ENCODE results near the gene EPG5.
"Not testable (repeated sequence)": the region's sequence is repeated elsewhere in the genome, so short reads cannot be mapped to it uniquely, and the experiment has no call there.

Gene EPG5

DNA sequence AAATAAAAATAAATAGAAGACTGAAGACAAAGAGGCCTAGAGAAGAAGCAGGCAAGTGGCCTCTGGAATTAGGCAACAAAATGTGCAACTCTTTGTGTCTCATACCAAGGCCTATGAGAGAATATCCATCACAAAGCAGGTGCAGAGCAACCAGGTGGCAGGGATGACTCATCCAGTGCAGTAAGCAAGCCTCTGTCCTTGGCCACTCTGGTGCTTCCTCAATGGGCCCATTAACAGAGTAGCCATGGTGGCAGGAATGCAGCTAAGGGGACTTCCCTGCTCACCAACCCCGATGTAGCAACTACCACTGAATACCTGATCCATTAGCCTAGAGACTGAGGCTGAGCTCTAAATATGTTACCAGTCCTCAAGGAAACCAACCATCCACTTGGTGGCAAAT lies 11.0 kb upstream of the EPG5 start:
- no peak for DNase-seq

DNA sequence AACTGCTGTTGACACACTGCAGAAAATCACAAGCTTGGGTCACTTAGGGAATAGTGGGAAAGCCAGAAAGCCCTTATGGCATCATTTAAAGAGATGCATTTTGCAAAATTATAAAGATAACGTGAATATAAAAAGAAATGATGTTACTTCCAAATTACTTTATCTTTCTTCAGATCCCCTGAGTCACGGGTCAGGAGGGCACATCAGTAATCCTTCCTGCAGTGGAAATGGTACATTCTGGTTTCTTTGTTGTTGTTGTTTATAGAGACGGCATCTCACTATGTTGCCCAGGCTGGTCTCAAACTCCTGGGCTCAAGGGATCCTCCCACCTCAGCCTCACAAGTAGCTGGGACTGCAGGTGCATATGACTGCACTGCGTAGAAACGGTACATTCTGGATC lies 9.8 kb upstream of the EPG5 start:
- no peak for DNase-seq

DNA sequence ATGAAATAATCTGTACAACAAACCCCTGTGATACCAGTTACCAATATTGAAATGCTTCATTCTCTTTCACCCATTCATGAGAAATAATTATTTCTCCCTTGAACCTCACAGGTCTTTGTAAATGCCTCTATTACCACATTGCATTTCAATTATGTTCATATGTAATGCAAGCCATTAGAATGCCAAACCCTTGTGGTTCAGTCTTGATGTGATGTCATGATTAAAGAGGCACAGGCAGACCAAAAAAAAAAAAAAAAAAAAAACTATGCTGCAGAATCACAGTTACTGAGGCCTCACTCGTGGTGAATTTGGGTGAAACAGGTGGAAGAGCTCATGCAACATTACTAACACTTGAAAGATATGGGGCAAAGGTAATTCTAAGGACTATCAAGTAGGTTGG lies 9.4 kb upstream of the EPG5 start:
- DNase-seq = no peak

DNA sequence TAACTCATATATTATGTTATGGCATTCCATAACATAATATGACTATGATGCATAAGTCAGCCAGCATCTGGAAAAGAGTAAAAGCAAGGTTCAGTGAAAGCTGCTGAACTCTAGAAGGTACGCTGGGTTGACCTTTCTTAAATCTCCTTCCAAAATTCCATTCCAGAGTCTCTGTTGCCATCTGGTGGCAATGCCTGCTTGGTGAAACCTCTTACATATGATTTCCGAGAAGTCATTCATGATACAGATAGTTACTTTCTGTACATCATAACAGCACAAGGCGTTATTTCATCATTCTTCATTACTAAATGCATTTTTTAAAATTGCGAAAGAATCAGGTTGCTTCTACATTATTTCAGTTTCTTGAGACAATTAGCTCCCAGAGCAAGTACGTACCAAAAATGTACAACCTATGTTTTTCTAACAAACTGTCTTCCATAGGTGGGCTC lies 7.0 kb upstream of the EPG5 start:
- peak; percentile 80 for DNase-seq

DNA sequence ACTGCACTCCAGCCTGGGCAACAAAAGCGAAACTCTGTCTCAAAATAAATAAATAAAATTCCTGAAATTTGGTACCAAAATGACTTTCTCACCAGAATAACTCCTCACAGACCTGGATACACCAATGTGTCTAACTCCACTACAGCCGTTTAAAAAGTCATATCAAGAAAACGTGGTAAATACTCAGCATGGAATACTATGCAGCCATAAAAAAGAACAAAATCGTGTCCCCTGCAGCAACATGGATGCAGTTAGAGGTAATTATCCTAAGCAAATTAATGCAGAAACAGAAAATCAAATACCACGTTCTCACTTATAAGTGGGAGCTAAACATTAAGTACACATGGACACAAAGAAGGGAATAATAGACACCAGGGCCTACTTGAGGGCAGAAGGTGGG lies 2.2 kb downstream of the EPG5 start:
- DNase-seq = not testable (repeated sequence)

DNA sequence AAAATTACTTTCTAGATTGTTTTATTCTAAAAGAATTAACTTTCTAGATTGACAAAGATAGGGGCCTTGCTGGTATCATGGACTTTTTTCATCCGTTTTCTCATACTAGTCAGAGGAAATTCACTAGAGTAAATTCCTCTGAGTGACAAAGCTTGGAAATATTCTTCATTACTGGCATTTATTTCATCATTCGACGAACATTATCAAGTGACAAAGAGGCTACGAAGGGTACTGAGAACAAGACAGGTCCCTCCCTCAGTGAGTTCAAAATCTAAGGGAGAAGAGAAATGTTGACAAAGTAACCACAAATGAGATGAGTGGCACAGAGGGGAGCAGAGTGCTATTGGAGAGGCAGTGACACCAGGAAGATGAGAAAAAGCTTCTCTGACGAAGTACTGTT lies 4.3 kb downstream of the EPG5 start:
- DNase-seq = peak; percentile 46

DNA sequence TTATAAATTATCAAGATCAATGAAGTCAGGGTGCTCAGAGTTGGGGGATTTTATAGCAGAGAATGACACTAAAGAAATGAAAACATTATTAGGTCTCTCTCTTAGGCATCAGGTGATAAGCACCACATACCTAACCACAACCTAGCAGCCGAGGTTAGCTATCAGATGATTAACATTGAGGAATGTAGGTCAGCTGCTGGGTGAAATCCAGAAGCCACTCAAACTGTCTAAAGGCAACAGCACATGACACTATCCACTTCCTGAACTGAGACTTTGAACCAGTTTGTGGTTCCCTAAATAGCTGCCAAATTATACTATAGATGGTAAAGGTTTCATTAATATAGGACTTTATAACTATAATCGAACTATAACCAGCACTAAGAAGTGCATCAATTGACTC lies 4.7 kb downstream of the EPG5 start:
- peak; percentile 77 for DNase-seq

DNA sequence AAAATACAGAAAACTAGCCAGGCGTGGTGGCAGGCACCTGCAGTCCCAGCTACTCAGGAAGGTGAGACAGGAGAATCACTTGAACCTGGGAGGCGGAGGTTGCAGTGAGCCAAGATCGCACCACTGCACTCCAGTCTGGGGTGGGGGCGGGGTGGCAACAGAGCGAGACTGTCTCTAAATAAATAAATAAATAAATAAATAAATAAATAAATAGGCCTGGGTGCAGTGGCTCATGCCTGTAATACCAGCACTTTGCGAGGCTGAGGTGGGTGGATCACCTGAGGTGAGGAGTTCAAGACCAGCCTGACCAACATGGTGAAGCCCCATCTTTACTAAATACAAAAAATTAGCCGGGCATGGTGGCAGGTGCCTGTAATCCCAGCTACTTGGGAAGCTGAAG lies 7.6 kb downstream of the EPG5 start:
- not testable (repeated sequence) for DNase-seq

DNA sequence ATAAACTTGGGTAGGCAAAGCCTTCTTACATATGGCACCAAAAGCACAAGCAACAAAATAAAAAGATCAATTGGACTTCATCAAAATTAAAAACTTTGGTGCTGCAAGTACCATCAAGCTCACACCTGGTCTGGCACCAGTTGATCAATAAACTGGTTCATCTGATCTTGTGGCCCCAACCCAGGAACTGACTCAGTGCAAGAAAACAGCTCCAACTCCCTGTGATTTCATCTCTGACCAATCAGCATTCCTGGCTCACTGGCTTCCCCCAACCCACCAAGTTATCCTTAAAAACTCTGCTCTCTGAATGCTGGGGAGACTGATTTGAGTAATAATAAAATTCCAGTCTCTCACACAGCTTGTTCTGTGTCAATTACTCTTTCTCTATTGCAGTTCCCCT lies 8.4 kb downstream of the EPG5 start:
- DNase-seq = no peak

DNA sequence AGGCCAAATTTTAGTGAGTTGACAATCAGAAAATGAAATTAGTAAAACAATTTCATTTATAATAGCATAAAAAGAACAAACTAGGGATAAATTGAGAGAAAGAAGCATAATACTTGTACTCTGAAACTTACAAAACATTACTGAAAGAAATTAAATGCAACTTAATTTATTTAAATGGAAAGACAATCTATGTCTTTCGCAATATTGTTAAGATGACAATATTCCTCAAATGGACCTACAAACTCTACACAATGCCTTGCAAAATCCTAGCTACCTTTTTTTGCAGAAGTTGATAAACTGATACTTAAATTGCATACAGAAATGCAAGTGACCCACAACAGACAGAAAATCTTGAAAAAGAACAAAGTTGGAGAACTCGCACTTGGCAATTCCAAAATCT lies 9.1 kb downstream of the EPG5 start:
- no peak for DNase-seq

DNA sequence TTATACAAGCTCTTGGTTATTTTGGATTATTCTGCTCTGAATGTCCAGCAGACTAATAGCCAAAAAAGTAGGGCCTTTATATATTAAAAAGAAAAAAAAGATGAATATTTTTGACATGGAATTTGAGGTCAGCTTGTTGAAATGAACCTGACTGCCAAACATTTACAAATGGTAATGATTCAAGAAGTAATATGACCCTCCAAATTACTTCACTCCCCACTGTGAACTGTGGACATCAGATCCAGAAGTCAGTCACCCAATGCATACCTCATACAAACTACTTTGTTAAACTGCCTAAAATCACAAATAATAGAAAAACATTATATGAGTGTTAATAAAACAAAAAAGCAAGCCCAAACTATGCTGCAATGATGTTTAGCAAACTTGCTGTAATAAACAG lies 10.0 kb downstream of the EPG5 start:
- no peak for DNase-seq

DNA sequence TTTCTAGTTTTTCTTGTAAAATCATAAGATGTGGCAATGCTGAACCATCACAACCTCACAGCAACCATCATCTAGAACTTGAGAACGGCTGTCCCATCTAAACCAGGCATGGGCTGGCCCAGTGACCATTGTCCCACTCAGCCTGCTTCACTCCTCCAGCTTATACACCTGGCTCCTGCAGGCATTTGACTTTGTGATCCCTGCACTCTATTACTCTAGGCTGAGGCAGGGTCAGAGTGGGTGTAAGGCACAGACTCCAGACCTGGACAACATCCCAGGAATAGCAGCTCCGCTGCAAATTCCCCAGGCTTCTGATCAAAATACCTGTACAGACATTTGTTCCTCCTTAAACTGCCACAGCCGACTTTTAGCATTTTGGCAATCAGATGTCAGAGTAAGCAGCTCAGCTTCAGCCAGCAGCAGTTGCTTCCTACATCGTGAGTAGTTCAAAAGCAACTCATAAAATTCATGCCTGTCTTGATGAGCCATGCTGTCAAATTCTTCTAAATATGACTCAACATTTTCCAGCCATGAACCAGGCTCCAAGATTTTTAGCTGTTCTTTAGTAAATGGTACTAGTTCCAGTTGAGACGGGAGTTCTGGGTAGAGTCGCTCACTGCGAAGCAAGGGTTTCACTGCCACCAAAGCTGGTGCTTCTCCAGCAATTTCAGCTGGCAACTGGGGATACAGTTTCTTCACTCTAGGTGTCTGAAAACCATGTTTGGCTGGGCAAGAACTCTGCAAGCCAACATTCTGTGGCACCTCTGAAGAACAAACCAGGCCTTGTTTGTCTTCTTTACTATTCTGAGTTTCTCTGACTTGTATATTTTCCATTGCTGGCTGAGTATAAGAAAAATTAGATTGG lies 12.8 kb downstream of the EPG5 start:
- DNase-seq = no peak

DNA sequence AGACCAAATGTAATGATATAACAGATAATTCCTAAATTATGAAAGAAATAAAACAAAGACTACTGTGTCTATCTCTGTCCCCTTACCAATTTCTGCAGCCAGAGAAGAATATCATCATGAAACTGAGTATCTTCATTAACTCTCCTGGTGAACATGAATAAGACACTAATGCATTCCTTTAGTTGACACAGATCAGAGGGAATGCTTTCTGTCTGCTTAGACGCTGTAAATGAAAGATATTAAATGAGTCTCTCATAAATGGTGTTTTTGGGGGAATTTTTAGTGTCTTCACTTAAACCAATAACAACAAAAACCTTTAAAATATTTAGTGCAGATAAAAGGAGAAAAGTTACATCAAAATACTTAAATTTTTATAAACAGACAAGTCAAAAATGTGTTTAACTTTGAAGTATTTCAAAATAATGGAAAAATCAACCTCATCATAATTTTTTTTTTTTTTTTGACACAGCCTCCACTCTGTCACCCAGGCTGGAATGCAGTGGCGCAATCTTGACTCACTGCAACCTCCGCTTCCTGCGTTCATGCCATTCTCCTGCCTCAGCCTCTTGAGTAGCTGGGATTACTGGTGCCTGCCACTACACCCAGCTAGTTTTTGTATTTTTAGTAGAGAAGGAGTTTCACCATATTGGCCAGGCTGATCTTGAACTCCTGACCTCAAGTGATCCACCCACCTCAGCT lies 16.0 kb downstream of the EPG5 start:
- no peak for DNase-seq

DNA sequence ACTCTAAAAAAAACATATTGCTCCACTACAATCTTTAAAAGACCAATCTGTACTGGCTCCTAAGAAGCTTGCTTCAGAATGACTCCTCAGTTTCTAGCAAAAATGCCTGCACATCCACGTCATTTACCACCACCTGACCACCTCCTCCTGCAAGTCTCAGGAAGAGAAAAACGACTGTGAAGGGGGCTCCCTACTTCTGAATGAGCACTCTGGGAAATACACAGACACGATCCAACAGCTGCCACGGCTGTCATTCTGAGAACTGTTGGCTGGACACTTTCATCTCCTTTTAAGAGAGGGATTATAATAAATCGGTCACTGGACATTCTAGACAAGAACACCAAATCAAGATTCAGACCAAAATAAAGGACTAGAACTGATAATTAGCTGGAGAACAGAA lies 21.5 kb downstream of the EPG5 start:
- no peak for DNase-seq

DNA sequence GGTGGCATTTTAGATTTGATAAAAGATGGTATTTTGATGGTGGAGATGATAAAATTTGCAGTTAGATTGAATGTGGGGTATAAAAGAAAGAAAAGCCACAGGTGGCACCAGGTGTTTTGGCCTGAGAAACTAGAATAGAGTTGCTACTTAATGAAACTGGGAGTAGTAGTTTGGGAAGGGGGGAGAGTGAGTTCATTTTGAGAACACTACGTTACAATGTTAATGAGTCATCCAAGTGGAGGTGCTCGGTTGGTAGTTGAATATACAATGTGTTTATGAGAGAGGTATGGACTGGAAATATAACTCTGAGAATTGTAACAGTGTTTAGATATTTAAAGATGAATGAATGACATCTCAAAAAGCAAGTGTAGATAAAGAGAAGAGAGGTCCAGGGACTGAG lies 26.4 kb downstream of the EPG5 start:
- no peak for DNase-seq

DNA sequence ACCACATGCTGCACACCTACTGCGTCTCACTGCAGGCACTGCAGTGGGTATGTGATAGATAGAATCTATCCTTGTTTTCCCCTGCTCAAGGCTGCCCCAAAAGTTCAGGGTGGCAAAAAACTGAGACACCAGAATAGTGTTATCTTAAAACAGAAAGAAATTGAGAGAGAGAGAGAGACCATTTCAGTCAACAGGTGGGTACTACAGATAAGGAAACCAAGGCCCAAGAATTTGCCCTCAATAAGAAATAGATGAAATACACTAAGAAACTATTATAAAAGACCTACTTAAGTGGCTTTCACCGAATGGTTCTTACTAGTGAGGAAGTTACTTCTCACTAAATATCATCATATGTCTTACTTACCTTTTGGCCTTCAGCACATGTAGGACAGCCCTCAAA lies 27.9 kb downstream of the EPG5 start:
- no peak for DNase-seq

DNA sequence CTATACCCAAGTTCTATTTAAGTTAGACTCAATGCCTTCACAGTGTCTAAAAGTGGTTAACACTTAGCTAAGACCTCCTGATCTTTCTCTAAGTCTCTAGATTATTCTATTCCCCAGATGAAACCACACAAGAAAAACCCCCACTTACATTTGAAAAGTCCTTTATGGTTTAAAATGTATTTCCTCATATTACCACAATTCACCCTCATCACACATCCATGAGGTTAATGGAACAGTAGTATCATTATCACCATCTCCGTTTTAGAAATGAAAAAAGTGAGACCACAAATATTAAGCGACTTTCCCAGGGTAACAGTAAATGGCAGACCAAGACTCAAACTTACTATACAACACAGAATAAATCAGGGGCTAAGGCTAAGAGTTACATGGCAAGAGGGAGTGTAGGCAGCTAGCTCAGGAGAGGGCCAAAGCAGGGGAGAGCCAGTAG lies 28.6 kb downstream of the EPG5 start:
- DNase-seq = peak; percentile 55

DNA sequence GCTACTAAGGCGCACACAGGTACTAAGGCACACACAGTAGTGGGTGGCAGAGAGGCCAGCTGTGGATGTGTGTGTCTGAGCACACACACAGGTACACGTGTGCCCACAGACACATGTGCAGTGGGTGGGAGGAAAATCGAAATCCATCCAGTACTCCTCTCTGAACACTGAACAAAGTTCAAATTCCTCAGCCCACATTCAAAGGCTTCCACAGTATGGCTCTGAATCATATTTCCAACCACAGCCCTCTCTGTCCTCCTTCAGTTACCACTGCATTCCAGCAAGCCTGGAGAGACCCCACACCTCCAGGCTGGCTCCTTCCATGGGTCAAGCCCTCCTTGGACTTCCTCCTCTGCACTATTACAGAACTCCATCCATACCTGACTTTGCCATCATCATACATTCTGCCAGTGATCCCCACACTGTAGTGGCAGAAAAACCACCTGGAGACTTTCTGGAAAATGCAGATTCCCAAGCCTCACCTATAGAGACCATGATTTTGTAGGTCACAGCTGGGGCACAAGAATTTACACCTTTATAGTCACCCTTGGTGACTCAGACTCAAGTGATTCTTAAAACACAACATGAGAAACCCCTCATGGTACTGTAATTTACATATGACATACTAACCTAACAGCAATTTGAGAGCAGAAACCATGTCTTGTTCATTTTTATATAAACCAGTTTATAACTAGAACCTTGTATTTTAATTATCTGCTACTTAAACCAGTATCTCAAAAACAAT lies 31.4 kb downstream of the EPG5 start:
- no peak for DNase-seq

DNA sequence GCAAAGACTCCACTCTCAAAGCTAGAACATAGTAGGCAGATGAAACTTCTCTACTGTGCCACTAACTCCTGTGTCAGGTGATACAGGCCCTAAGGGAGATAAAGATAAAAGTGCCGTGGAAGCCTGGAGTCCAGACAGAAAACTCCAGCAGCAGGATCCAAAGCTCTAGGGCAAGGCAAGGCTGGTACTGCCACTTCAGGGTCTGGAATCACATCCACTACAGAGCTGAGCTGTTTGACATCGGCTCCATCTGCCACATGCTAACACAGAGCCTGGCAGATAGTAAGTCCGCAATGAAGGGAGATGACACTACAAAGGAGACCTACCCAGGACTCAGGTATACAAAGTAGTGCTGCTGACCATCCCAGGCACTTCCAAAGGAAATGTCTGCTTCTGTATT lies 34.4 kb downstream of the EPG5 start:
- DNase-seq = no peak

DNA sequence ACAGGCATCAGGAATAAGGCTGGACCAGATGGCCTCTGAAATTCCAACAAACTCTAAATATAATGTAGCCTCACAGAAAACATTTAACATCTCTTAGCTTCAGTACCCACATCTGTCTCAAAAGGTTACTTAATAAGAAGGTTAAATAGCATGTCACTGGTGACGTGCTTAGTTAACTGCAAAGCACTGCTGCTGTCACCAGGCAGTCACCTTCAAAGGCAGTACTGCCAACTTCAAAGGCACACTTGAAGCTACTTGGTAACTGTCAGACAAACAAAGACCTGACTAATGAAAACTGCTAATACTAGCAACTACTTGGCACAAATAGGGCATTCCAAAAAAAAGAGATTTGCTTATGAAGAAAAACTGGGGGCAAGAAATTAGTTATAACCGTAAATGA lies 36.2 kb downstream of the EPG5 start:
- no peak for DNase-seq

DNA sequence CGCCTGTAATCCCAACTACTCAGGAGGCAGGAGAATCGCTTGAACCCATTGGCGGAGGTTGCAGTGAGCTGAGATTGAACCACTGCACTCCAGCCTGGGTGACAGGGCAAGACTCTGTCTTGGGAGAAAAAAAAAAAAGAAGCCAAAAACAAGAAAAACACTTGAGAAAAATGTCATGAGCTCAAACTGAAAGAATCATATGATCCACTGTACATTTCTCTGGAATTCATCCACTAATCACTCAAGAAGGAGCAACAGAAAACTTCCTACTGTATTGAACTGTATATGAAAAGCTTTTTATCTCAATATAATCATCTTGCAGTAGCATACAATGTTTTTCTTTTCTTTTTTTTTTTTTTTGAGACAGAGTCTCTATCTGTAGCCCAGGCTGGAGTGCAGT lies 40.4 kb downstream of the EPG5 start:
- no peak for DNase-seq

DNA sequence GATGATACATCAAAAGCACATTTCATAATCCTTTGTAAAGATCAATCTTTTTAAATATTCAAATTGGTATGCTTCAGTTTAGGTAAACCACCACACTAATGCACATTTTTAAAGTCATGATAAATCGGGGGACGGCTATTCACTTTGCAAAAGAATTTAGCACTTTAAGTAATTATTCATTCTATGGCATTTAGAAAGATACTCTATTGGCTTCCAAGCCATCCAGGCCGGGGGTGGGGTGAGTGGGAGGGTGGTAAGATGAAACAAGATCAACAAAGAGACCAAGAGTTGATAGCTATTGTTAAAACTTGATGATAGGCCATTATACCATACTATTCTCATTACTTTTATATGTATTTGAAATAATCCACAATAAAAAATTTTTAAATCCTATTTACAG lies 41.0 kb downstream of the EPG5 start:
- no peak for DNase-seq

DNA sequence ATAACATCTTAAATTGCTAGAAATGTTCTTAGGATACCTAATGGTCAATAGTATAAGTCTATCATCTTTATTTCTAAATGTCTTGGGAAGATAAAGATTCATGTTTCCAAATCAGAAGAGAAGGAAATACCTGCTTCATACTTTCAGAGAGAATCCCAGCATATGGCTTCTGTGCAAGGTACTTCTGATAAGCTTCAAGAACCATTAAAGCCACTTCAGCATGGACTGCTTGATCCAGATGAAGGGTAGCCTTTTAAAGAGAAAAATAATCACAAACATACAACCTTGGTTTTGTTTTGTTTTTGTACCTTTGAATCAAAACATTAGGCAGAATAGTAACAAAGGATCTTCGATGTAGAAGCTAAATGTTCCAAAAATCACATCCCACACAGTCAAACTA lies 44.0 kb downstream of the EPG5 start:
- DNase-seq = no peak

DNA sequence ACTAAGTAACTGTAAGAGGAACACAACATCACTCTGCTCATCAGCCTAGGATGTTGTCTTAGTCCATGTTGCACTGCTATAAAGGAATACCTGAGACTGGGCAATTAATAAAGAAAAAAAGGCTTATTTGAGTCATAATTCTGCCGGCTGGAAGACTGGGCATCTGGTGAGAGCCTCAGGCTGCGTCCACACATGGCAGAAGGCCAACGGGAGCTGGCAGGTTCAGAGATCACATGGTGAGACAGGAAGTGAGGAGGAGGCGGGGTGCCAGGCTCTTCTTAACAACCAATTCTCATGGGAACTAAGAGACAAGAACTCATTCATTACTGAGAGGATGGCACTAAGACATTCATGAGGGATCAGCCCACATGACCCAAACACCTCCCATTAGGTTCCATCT lies 46.8 kb downstream of the EPG5 start:
- no peak for DNase-seq

Measured in CD4-positive, alpha-beta T cell treated with Interleukin-12 subunit alpha and Interleukin-12 subunit beta, for 1 hour (primary cell).